ENCODE data around the gene DRGX.

Gene DRGX

GRCh38 chr10:49407552-49408137 is 11.8 kb upstream of the DRGX start:
- peak; percentile 30 to 48 (median 42) for DNase-seq (ENCODE audit: low read depth in 3 of 3)

- DNase-seq (ENCODE audit: low read depth in 3 of 3) = no peak
Measured at GRCh38 chr10:49407151-49407550, 11.3 kb upstream of the DRGX start.

- DNase-seq (ENCODE audit: low read depth in 3 of 3) = no peak
Measured at GRCh38 chr10:49404321-49404878, 8.5 kb upstream of the DRGX start.

GRCh38 chr10:49403363-49403762 is 7.5 kb upstream of the DRGX start:
- DNase-seq (ENCODE audit: low read depth in 3 of 3) = no peak

GRCh38 chr10:49400365-49400764 is 4.5 kb upstream of the DRGX start:
- DNase-seq (ENCODE audit: low read depth in 3 of 3) = no peak

- no peak for DNase-seq (ENCODE audit: low read depth in 3 of 3)
Measured at GRCh38 chr10:49398986-49399385, 3.1 kb upstream of the DRGX start.

GRCh38 chr10:49398000-49398861 is 2.3 kb upstream of the DRGX start:
- DNase-seq (ENCODE audit: low read depth in 3 of 3) = peak in 2 of 3 experiments; percentile 6 to 23

- no peak for DNase-seq (ENCODE audit: low read depth in 3 of 3)
Measured at GRCh38 chr10:49397036-49397999, 1.4 kb upstream of the DRGX start.

GRCh38 chr10:49396666-49396999 is 744 bp upstream of the DRGX start:
- no peak for DNase-seq (ENCODE audit: low read depth in 3 of 3)

GRCh38 chr10:49394933-49395740 is 752 bp downstream of the DRGX start:
- DNase-seq (ENCODE audit: low read depth in 3 of 3) = no peak

GRCh38 chr10:49393757-49394156 is 2.1 kb downstream of the DRGX start:
- DNase-seq (ENCODE audit: low read depth in 3 of 3) = no peak

GRCh38 chr10:49393301-49393700 is 2.6 kb downstream of the DRGX start:
- no peak for DNase-seq (ENCODE audit: low read depth in 3 of 3)

GRCh38 chr10:49389361-49389933 is 6.4 kb downstream of the DRGX start:
- DNase-seq (ENCODE audit: low read depth in 3 of 3) = no peak

- DNase-seq (ENCODE audit: low read depth in 3 of 3) = no peak
Measured at GRCh38 chr10:49388161-49388560, 7.7 kb downstream of the DRGX start.

GRCh38 chr10:49387071-49387470 is 8.8 kb downstream of the DRGX start:
- DNase-seq (ENCODE audit: low read depth in 3 of 3) = no peak

GRCh38 chr10:49385939-49386922 is 9.7 kb downstream of the DRGX start:
- no peak for DNase-seq (ENCODE audit: low read depth in 3 of 3)

- no peak for DNase-seq (ENCODE audit: low read depth in 3 of 3)
Measured at GRCh38 chr10:49384268-49384953, 11.5 kb downstream of the DRGX start.

GRCh38 chr10:49383853-49384252 is 12.0 kb downstream of the DRGX start:
- no peak for DNase-seq (ENCODE audit: low read depth in 3 of 3)

GRCh38 chr10:49382826-49383225 is 13.1 kb downstream of the DRGX start:
- no peak for DNase-seq (ENCODE audit: low read depth in 3 of 3)

Data from stimulated activated CD4-positive, alpha-beta T cell treated with anti-CD3 and anti-CD28 coated beads, TNF-alpha, amount 100 ng/mL, for 4 hours (primary cell).